Effector memory CD8-positive, alpha-beta T cell (primary cell): ENCODE results near the gene ANK2.

Source experiments
- ATAC-seq: fragments of 150-1000 bp; cut with Tn5 transposase; replicated peaks from 2 replicates; pipeline ENCODE4 v1.10.0; 2021; ENCODE audit warnings: mild to moderate bottlenecking, moderate library complexity
- DNase-seq, 3 experiments: peaks; one replicate each; pipeline ENCODE4 v3.0.0; 2021
- H3K27ac Mint-ChIP-seq, 2 donors: one replicate each; pipeline ENCODE4 v1.8.0; 2022; ENCODE audit warnings: mild to moderate bottlenecking in 2 of 2, mixed read lengths in 2 of 2, moderate library complexity in 2 of 2
- H3K27me3 Mint-ChIP-seq, 2 donors: one replicate each; pipeline ENCODE4 v1.8.0; 2022; ENCODE audit warnings: mixed read lengths in 2 of 2
- H3K36me3 Mint-ChIP-seq: one replicate; pipeline ENCODE4 v1.8.0; 2022; ENCODE audit warnings: mild to moderate bottlenecking, moderate library complexity, mixed read lengths; ENCODE audit not compliant: insufficient read depth
- H3K4me1 Mint-ChIP-seq, 2 donors: one replicate each; pipeline ENCODE4 v1.8.0; 2022; ENCODE audit warnings: low read depth in 2 of 2, mixed read lengths in 2 of 2
- H3K4me3 Mint-ChIP-seq, 2 donors: one replicate each; pipeline ENCODE4 v1.8.0; 2022; ENCODE audit warnings: mild to moderate bottlenecking in 2 of 2, mixed read lengths in 2 of 2, moderate library complexity in 2 of 2
- H3K9me3 Mint-ChIP-seq, 2 donors: one replicate each; pipeline ENCODE4 v1.8.0; 2022; ENCODE audit warnings: mixed read lengths in 2 of 2

ANK2 gene

GRCh38 chr4:113349430-113349829, 300.0 kb downstream of the ANK2 start:
- no peak overlapping the region for H3K27ac Mint-ChIP-seq
- ATAC-seq (no peak), DNase-seq (no peak)
- H3K9me3 Mint-ChIP-seq, result no peaks in the 10 kb centered on the region
- H3K27me3 Mint-ChIP-seq, result peaks cover 6% of the 10 kb centered on the region in 2 donors
- H3K36me3 Mint-ChIP-seq, result no peaks in the 10 kb centered on the region
- peaks cover 6 to 7% of the 10 kb centered on the region in 2 donors for H3K4me1 Mint-ChIP-seq
- no peak overlapping the region for H3K4me3 Mint-ChIP-seq

- DNase-seq, result no peak
- Mint-ChIP-seq H3K4me3 (no peak overlapping the region), H3K27ac (no peak overlapping the region), H3K9me3 (no peaks in the 10 kb centered on the region), H3K4me1 (peaks cover 16 to 18% of the 10 kb centered on the region in 2 donors), H3K36me3 (no peaks in the 10 kb centered on the region), H3K27me3 (peaks cover 6% of the 10 kb centered on the region in 2 donors)
- no peak for ATAC-seq
Measured at GRCh38 chr4:113350576-113350975, 301.1 kb downstream of the ANK2 start.

GRCh38 chr4:113355550-113356371, 306.3 kb downstream of the ANK2 start:
- Mint-ChIP-seq H3K27me3 (peaks cover 0 to 7% of the 10 kb centered on the region in 2 donors), H3K36me3 (no peaks in the 10 kb centered on the region), H3K27ac (peak overlapping the region; percentile 77 to 79), H3K4me3 (peak overlapping the region; percentile 56 to 73), H3K9me3 (peaks cover 3 to 7% of the 10 kb centered on the region in 2 donors), H3K4me1 (peaks cover 23 to 25% of the 10 kb centered on the region in 2 donors)
- DNase-seq, result peak; percentile 35 to 40 (median 39)
- ATAC-seq, result peak; percentile 92

GRCh38 chr4:113356453-113356852, 307.0 kb downstream of the ANK2 start:
- no peaks in the 10 kb centered on the region for H3K36me3 Mint-ChIP-seq
- H3K27ac Mint-ChIP-seq, result peak overlapping the region; percentile 77 to 79
- H3K9me3 Mint-ChIP-seq, result peaks cover 3 to 7% of the 10 kb centered on the region in 2 donors
- ATAC-seq (no peak), DNase-seq (no peak)
- H3K27me3 Mint-ChIP-seq, result peaks cover 0 to 7% of the 10 kb centered on the region in 2 donors
- H3K4me3 Mint-ChIP-seq, result peak overlapping the region in 1 of 2 donors; percentile 73
- peaks cover 23 to 25% of the 10 kb centered on the region in 2 donors for H3K4me1 Mint-ChIP-seq

GRCh38 chr4:113358784-113359183, 309.3 kb downstream of the ANK2 start:
- Mint-ChIP-seq H3K27ac (no peak overlapping the region), H3K36me3 (no peaks in the 10 kb centered on the region), H3K27me3 (peaks cover 0 to 7% of the 10 kb centered on the region in 2 donors), H3K4me1 (peaks cover 17 to 19% of the 10 kb centered on the region in 2 donors), H3K4me3 (no peak overlapping the region), H3K9me3 (peaks cover 3 to 7% of the 10 kb centered on the region in 2 donors)
- ATAC-seq (no peak), DNase-seq (no peak)

DNA sequence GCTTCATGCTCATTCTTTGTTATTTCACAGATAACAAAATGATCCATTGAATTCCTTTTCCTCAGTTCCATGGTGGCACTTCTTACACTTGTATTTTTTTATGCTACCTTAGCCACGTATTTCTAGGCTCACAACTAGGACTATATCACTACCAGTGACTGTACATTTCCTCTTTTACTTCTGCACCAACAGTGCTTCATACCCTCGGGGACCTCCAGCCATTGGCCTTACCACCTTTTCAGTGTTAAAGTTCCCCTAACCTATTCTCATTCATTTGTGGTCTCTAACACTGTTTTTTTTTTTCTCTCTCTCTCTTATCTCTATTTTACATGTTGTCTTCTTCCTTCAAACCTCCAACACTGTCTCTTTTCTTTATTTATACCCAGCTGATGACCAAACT, 315.9 kb downstream of the ANK2 start:
- no peak for ATAC-seq
- H3K27me3 Mint-ChIP-seq, result peaks cover 0 to 12% of the 10 kb centered on the region in 2 donors
- no peaks in the 10 kb centered on the region for H3K9me3 Mint-ChIP-seq
- no peak overlapping the region for H3K4me3 Mint-ChIP-seq
- no peak overlapping the region for H3K27ac Mint-ChIP-seq
- no peaks in the 10 kb centered on the region for H3K36me3 Mint-ChIP-seq
- no peaks in the 10 kb centered on the region for H3K4me1 Mint-ChIP-seq
- DNase-seq, result no peak

DNA sequence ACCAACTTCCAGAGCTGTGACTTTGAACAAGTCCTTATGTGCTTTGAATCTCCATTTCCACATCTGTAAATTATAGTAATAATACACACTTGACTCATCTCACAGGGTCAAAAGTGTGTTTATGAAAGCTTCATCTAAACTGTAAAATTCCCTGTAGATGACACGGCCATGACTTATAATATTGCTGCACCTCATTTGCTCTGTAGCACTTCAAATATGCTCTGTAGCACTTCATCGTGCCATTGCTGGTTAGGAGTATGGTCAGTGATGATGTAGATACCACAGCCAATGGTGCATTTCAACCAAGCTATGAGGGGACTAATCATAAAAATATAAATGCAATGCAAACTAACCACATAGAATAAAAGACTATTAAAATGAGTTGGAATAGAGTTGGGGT, 318.6 kb downstream of the ANK2 start:
- Mint-ChIP-seq H3K4me3 (no peak overlapping the region), H3K27ac (no peak overlapping the region), H3K9me3 (no peaks in the 10 kb centered on the region), H3K36me3 (no peaks in the 10 kb centered on the region), H3K27me3 (peaks cover 0 to 16% of the 10 kb centered on the region in 2 donors), H3K4me1 (no peaks in the 10 kb centered on the region)
- ATAC-seq (no peak), DNase-seq (no peak)

GRCh38 chr4:113371111-113371510, 321.7 kb downstream of the ANK2 start:
- Mint-ChIP-seq H3K4me1 (no peaks in the 10 kb centered on the region), H3K36me3 (no peaks in the 10 kb centered on the region), H3K27me3 (peaks cover 0 to 21% of the 10 kb centered on the region in 2 donors), H3K27ac (no peak overlapping the region), H3K4me3 (no peak overlapping the region), H3K9me3 (no peaks in the 10 kb centered on the region)
- no peak for ATAC-seq
- no peak for DNase-seq

GRCh38 chr4:113375964-113376666, 326.7 kb downstream of the ANK2 start:
- H3K4me1 Mint-ChIP-seq, result no peaks in the 10 kb centered on the region
- no peaks in the 10 kb centered on the region for H3K36me3 Mint-ChIP-seq
- no peak overlapping the region for H3K27ac Mint-ChIP-seq
- peaks cover 6 to 22% of the 10 kb centered on the region in 2 donors for H3K27me3 Mint-ChIP-seq
- no peak for DNase-seq
- H3K9me3 Mint-ChIP-seq, result no peaks in the 10 kb centered on the region
- no peak for ATAC-seq
- H3K4me3 Mint-ChIP-seq, result no peak overlapping the region

GRCh38 chr4:113378836-113379235, 329.4 kb downstream of the ANK2 start:
- Mint-ChIP-seq H3K27me3 (peaks cover 15 to 23% of the 10 kb centered on the region in 2 donors), H3K4me3 (no peak overlapping the region), H3K9me3 (no peaks in the 10 kb centered on the region), H3K36me3 (no peaks in the 10 kb centered on the region), H3K27ac (no peak overlapping the region), H3K4me1 (no peaks in the 10 kb centered on the region)
- no peak for DNase-seq
- no peak for ATAC-seq

- Mint-ChIP-seq H3K27me3 (peaks cover 21 to 38% of the 10 kb centered on the region in 2 donors), H3K27ac (no peak overlapping the region), H3K36me3 (no peaks in the 10 kb centered on the region), H3K9me3 (no peaks in the 10 kb centered on the region), H3K4me1 (peaks cover 0 to 2% of the 10 kb centered on the region in 2 donors), H3K4me3 (no peak overlapping the region)
- ATAC-seq, result no peak
- no peak for DNase-seq
Measured at GRCh38 chr4:113382704-113383103, 333.3 kb downstream of the ANK2 start.

DNA sequence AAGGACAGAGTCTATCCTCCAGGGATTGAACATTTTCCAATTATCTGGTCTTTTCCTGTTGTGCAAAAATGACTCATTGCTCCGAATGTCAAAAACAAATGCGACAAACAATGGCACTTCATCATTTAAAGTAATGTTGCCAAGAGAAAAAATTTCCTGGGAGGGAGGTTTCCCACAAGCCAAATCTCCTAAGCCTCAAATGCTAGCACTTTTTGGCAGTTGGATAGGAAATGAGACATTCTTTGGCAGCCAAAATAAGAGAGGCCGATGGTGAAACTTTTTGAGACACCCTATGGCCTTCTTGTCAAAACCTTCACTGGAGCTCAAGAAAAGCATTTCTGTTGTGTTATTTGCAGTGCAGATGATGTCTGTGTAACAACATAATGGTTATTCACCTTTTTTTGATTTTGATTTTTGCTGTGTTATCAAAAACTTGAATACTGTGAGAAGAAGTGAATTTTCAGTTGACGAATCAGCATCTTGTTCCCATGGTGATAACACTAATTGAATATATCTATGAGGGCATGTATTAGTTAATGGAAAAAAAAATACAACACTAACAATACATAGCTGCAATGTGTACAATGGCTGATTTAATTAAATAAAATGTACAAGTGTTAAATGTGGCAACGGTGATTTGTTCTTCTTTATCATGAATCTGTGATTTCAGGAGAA, 333.8 kb downstream of the ANK2 start:
- Mint-ChIP-seq H3K9me3 (no peaks in the 10 kb centered on the region), H3K4me1 (peaks cover 0 to 2% of the 10 kb centered on the region in 2 donors), H3K27me3 (peaks cover 23 to 42% of the 10 kb centered on the region in 2 donors), H3K4me3 (no peak overlapping the region), H3K27ac (no peak overlapping the region), H3K36me3 (no peaks in the 10 kb centered on the region)
- no peak for DNase-seq
- ATAC-seq, result no peak

DNA sequence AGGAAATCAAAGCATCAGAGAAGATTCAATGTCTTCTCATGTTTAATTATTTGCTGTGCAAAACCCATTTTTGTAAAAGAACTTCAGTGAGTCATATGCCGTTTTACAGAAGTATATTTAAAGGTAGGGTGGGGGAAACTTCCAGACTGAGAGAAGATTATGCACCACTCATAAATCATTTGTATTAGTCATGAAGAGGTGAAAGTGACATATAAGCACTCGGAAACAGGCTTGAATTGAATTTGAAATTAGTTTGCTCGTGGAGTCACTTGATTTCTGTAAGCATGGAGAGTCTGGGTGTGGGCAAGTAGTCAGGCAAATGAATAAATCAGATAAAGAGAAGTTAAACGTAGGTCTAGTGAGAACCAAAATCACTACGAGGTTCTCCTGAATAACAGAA, 335.1 kb downstream of the ANK2 start:
- no peak for DNase-seq
- Mint-ChIP-seq H3K4me3 (no peak overlapping the region), H3K27me3 (peaks cover 27 to 40% of the 10 kb centered on the region in 2 donors), H3K27ac (no peak overlapping the region), H3K4me1 (peaks cover 0 to 2% of the 10 kb centered on the region in 2 donors), H3K36me3 (no peaks in the 10 kb centered on the region), H3K9me3 (no peaks in the 10 kb centered on the region)
- ATAC-seq, result no peak
